Panc1 (cell line): ENCODE data around the gene AUH. TPM values are rescaled to one million over a fixed set of nuclear protein-coding genes. Genes with fewer than 3 reads are reported as not detected.

Experiments used
- ATAC-seq: fragments of 200-7000 bp; cut with Tn5 transposase; 2 replicates; pipeline ENCODE4 v1.9.1; 2020; ENCODE audit warnings: mild to moderate bottlenecking, moderate library complexity
- BruUV-seq: library from RNA; stranded (reverse); fragments of 400-500 nt; replicated peaks from 2 replicates; lab custom pipeline; 2021; lab: Mats Ljungman, UMichigan
- CTCF ChIA-PET: fragments of 300-600 bp; sonication (Branson Sonifier 250); formaldehyde crosslinking; loops from one replicate; lab custom pipeline; 2022; ENCODE audit warnings: antibody characterized with exemption; lab: Charles Lee
- POLR2A ChIA-PET: fragments of 300-600 bp; sonication (Branson Sonifier 250); formaldehyde crosslinking; loops from one replicate; lab custom pipeline; 2022; ENCODE audit warnings: antibody characterized with exemption; lab: Charles Lee
- DNase-seq: peaks from one replicate; pipeline ENCODE4 v3.0.0-alpha.2; 2010; ENCODE audit warnings: low read depth, low spot score
- H3K27ac ChIP-seq: 2 replicates; pipeline ENCODE4 v1.5.1; 2011; ENCODE audit warnings: mild to moderate bottlenecking, low read length, inconsistent platforms
- H3K27me3 ChIP-seq: fragments of 200-500 bp; sonication (Bioruptor generic); 2 replicates; pipeline ENCODE4 v1.6.0; 2014; ENCODE audit warnings: low read length, inconsistent platforms; ENCODE audit not compliant: control insufficient read depth, insufficient read depth
- H3K36me3 ChIP-seq: fragments of 200-500 bp; sonication (Bioruptor generic); 2 replicates; pipeline ENCODE4 v1.5.1; 2014; ENCODE audit warnings: inconsistent platforms, mild to moderate bottlenecking, low read length, moderate library complexity; ENCODE audit not compliant: control insufficient read depth, insufficient read depth
- H3K4me1 ChIP-seq: 2 replicates; pipeline ENCODE4 v1.5.1; 2011; ENCODE audit warnings: inconsistent platforms, mild to moderate bottlenecking, low read length, moderate library complexity; ENCODE audit not compliant: control insufficient read depth, insufficient read depth
- H3K4me3 ChIP-seq, 2 experiments: 2 replicates each; pipeline ENCODE4 v1.5.1; 2011 to 2012; ENCODE audit warnings: low read depth in 2 of 2, low read length in 2 of 2, mild to moderate bottlenecking in 2 of 2, inconsistent platforms in 1 of 2, moderate library complexity in 1 of 2
- H3K9me3 ChIP-seq: fragments of 200-500 bp; sonication (Bioruptor generic); 2 replicates; pipeline ENCODE4 v1.5.1; 2014; ENCODE audit warnings: low read depth, mild to moderate bottlenecking, inconsistent platforms, low read length, moderate library complexity; ENCODE audit not compliant: control insufficient read depth, insufficient read depth
- POLR2AphosphoS5 ChIP-seq: IDR thresholded peaks from 2 replicates; pipeline ENCODE4 v1.6.1; 2012; ENCODE audit warnings: mild to moderate bottlenecking, low read depth, low read length, moderate library complexity
- SIN3A ChIP-seq: IDR thresholded peaks from 2 replicates; pipeline ENCODE4 v1.6.1; 2012; ENCODE audit warnings: low read depth, mild to moderate bottlenecking, low read length, moderate library complexity, borderline replicate concordance; ENCODE audit not compliant: insufficient read depth
- TCF7L2 ChIP-seq: IDR thresholded peaks from 2 replicates; pipeline ENCODE4 v1.6.1; 2011; ENCODE audit warnings: mild to moderate bottlenecking, low read depth, low read length, inconsistent platforms
- in situ Hi-C: cut with HindIII; loops from 2 replicates; pipeline ENCODE4 v1.10.0; 2016; ENCODE audit warnings: low sequenced_read_pairs, low pct_unique_long_range_greater_than_20kb
- intact Hi-C: fragments of 100-400 bp; cut with micrococcal nuclease; formaldehyde crosslinking; loops from one replicate; pipeline ENCODE4 v1.10.0; 2022; ENCODE audit not compliant: unreplicated experiment
- total RNA-seq: library from RNA; stranded (reverse); gene quantifications from one replicate; pipeline ENCODE4 v1.2.1, GENCODE V29; 2021; ENCODE audit not compliant: unreplicated experiment
- TF ChIP-seq, protein P1 (sequence below), 2 experiments: IDR thresholded peaks; 2 replicates each; pipeline ENCODE4 v1.6.1; 2011 to 2012; ENCODE audit warnings: low read depth in 2 of 2, control low read depth in 1 of 2, low read length in 1 of 2, mild to moderate bottlenecking in 1 of 2, moderate library complexity in 1 of 2; ENCODE audit not compliant: insufficient read depth in 1 of 2
- TF ChIP-seq, protein P2 (sequence below): fragments of 450-650 bp; IDR thresholded peaks from 2 replicates; pipeline ENCODE4 v1.5.1; 2017; ENCODE audit warnings: mild to moderate bottlenecking

The AUH gene
- total RNA-seq, 1 experiment from 2014 or later: 7.7 TPM

DNA sequence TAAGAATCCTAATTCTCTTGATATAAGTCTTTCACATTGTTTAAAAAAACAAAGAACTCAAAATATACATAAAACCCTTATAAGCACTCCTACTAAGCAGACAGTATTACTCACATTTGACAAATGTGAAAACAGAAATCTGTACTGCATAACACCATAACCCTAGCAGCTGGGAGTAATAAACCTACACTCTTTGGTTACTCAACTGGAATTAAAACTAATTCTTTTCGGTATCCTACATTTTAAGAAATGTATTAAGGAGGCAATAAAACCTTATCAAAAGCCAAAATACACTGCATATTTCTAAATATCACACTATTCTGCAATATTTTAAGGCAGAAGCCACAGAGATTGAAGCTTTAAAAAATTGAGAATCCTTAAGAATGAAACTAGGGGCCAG, 6.8 kb downstream of the AUH start:
- no peak overlapping the region for H3K27ac ChIP-seq
- no peak for TF ChIP-seq POLR2AphosphoS5
- no peak for TF ChIP-seq TCF7L2
- TF ChIP-seq, protein P1, sequence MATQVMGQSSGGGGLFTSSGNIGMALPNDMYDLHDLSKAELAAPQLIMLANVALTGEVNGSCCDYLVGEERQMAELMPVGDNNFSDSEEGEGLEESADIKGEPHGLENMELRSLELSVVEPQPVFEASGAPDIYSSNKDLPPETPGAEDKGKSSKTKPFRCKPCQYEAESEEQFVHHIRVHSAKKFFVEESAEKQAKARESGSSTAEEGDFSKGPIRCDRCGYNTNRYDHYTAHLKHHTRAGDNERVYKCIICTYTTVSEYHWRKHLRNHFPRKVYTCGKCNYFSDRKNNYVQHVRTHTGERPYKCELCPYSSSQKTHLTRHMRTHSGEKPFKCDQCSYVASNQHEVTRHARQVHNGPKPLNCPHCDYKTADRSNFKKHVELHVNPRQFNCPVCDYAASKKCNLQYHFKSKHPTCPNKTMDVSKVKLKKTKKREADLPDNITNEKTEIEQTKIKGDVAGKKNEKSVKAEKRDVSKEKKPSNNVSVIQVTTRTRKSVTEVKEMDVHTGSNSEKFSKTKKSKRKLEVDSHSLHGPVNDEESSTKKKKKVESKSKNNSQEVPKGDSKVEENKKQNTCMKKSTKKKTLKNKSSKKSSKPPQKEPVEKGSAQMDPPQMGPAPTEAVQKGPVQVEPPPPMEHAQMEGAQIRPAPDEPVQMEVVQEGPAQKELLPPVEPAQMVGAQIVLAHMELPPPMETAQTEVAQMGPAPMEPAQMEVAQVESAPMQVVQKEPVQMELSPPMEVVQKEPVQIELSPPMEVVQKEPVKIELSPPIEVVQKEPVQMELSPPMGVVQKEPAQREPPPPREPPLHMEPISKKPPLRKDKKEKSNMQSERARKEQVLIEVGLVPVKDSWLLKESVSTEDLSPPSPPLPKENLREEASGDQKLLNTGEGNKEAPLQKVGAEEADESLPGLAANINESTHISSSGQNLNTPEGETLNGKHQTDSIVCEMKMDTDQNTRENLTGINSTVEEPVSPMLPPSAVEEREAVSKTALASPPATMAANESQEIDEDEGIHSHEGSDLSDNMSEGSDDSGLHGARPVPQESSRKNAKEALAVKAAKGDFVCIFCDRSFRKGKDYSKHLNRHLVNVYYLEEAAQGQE (IDR thresholded peaks at IDR 0.05; ENCODE audit: insufficient read depth in 1 of 2, low read depth in 2 of 2, low read length in 1 of 2): no peak
- TF ChIP-seq, protein P2, sequence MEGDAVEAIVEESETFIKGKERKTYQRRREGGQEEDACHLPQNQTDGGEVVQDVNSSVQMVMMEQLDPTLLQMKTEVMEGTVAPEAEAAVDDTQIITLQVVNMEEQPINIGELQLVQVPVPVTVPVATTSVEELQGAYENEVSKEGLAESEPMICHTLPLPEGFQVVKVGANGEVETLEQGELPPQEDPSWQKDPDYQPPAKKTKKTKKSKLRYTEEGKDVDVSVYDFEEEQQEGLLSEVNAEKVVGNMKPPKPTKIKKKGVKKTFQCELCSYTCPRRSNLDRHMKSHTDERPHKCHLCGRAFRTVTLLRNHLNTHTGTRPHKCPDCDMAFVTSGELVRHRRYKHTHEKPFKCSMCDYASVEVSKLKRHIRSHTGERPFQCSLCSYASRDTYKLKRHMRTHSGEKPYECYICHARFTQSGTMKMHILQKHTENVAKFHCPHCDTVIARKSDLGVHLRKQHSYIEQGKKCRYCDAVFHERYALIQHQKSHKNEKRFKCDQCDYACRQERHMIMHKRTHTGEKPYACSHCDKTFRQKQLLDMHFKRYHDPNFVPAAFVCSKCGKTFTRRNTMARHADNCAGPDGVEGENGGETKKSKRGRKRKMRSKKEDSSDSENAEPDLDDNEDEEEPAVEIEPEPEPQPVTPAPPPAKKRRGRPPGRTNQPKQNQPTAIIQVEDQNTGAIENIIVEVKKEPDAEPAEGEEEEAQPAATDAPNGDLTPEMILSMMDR: no peak
- no peak for TF ChIP-seq SIN3A
- intact Hi-C loops (no loop called here), in situ Hi-C loops (no loop called here)
- ChIA-PET POLR2A (no interaction called here), CTCF (no interaction called here)
- DNase-seq (no peak), ATAC-seq (no peak)
- no peaks in the 10 kb centered on the region; the same call in 1 of the 2 replicates for H3K36me3 ChIP-seq
- no peaks in the 10 kb centered on the region for H3K9me3 ChIP-seq
- H3K4me3 ChIP-seq: no peak overlapping the region
- H3K27me3 ChIP-seq: no peaks in the 10 kb centered on the region
- H3K4me1 ChIP-seq: no peaks in the 10 kb centered on the region
- BruUV-seq: no TSS peak

GRCh38 chr9:91349115-91349555, 12.6 kb downstream of the AUH start:
- intact Hi-C loops (no loop called here), in situ Hi-C loops (no loop called here)
- no peak overlapping the region for H3K27ac ChIP-seq
- no peaks in the 10 kb centered on the region for H3K27me3 ChIP-seq
- TF ChIP-seq, protein P1 (IDR thresholded peaks at IDR 0.05; ENCODE audit: insufficient read depth in 1 of 2, low read depth in 2 of 2, low read length in 1 of 2): no peak
- TF ChIP-seq POLR2AphosphoS5: no peak
- TF ChIP-seq SIN3A: no peak
- TF ChIP-seq, protein P2: no peak
- H3K36me3 ChIP-seq: no peaks in the 10 kb centered on the region; the same call in 1 of the 2 replicates
- H3K4me1 ChIP-seq: no peaks in the 10 kb centered on the region
- ChIA-PET POLR2A (no interaction called here), CTCF (interaction anchor here (0.5 kb wide), 1 partner anchor 78 kb away, joined by 3 read pairs; no protein-coding TSS in a partner anchor)
- BruUV-seq: no TSS peak
- DNase-seq (no peak), ATAC-seq (no peak)
- no peaks in the 10 kb centered on the region for H3K9me3 ChIP-seq
- H3K4me3 ChIP-seq: no peak overlapping the region
